Kidney tubule cell (primary cell): ENCODE measurements around the gene ANKDD1B.
A peak's percentile ranks its signal among the peaks of the same experiment; 100 is the strongest.
"Not testable (repeated sequence)": the region's sequence is repeated elsewhere in the genome, so short reads cannot be mapped to it uniquely, and the experiment has no call there.

ENCODE experiments used
- DNase-seq: peaks from one replicate; pipeline ENCODE4 v3.0.0-alpha.2; 2018; ENCODE audit warnings: low spot score

Gene ANKDD1B

DNA sequence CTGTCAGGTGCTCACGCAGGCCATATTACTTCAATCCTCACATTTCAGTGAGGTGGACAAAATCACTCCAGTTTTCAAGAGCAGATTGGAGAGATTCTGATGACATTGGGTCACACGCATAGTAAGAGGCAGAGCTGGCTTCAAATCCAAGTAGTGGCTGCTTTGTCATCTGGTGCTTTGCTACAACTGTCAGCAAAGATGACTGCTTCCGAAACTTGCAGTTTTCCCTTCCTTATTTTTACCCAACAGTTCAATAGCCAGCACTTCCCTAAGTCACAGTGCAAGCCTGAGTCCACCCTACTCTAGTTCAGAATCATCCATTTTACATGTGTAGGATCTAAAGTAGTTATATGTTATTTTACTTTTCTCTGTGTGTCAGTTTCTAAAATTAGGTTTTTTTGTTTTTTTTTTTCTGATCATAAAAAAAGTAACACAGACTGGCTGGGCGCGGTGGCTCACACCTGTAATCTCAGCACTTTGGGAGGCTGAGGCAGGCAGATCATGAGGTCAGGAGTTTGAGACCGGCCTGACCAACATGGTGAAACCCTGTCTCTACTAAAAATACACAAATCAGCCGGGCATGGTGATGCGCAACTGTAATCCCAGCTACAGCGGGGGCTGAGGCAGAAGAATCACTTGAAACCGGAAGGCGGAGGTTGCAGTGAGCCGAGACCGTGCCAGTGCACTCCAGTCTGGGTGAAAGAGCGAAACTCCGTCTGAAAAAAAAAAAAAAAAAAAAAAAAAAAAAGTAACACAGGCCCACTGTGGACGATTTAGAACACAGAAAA is 49.6 kb downstream of the ANKDD1B start:
- no peak for DNase-seq

- DNase-seq, result no peak
Observed at GRCh38 chr5:75662061-75662460, 50.8 kb downstream of the ANKDD1B start.

DNA sequence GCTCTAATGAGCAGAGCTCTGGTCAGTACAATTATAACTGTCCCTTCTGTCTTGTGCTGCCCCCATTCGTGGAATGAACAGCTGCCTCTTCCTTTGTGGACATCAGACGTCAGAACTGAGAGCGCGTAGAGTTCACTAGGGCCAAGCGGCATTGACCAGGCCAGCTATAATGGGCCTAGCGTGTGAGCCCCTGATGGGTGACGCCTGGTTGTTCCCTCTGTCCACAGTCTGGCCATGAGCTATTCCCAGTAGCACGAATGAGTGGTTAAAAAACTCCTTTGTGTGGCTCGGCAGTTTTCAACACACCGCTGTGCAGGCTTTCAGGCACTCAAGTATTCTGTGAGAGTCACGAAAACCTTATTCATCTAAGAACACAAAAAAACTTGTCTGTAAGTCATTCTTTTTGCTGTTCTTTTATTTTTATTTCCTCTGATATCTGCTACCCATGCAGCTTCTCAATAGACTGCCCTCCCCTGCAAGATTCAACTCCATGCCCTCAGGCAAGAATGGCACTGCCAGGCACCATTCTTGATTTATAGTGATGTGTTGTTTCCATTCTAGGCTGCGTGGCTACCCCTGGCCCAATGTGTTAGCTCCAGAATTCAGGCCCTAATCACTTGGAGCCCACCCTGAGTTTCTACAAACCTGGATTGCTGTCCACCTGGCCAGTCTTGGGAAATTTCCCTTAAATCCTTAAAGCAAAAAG is 52.5 kb downstream of the ANKDD1B start:
- no peak for DNase-seq

- no peak for DNase-seq
Observed at GRCh38 chr5:75664979-75665378, 53.7 kb downstream of the ANKDD1B start.

DNA sequence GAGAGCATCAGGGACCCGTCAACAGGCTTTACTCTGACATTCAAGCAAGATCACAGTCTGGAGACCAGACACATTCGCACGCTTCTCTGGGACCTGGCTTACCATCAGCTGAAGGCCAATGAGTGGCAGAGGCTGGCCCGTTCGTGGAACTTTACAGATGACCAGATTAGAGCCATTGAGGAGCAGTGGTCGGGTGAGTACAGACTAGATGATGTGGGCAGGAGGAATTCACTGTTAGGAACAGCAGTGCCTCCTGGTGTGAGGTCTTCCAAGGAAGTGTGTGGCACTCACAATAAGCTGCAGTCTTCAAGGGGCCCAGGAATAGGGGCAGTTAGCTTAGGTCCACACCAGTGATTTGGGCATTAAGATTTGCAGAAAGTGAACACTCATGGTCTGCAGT is 55.5 kb downstream of the ANKDD1B start:
- DNase-seq, result no peak

- DNase-seq, result no peak
Observed at GRCh38 chr5:75667586-75667985, 56.3 kb downstream of the ANKDD1B start.

- peak; percentile 52 for DNase-seq
Observed at GRCh38 chr5:75668445-75668844, 57.2 kb downstream of the ANKDD1B start.

GRCh38 chr5:75668977-75669689 is 57.9 kb downstream of the ANKDD1B start:
- DNase-seq, result peak; percentile 85

GRCh38 chr5:75670577-75670976 is 59.3 kb downstream of the ANKDD1B start:
- peak; percentile 52 for DNase-seq

GRCh38 chr5:75671506-75671905 is 60.3 kb downstream of the ANKDD1B start:
- DNase-seq, result no peak

GRCh38 chr5:75672616-75673015 is 61.4 kb downstream of the ANKDD1B start:
- DNase-seq, result no peak

- DNase-seq, result no peak
Observed at GRCh38 chr5:75675783-75676182, 64.5 kb downstream of the ANKDD1B start.

GRCh38 chr5:75677607-75678006 is 66.4 kb downstream of the ANKDD1B start:
- DNase-seq, result no peak

GRCh38 chr5:75678155-75678554 is 66.9 kb downstream of the ANKDD1B start:
- DNase-seq, result no peak

GRCh38 chr5:75681125-75681830 is 70.0 kb downstream of the ANKDD1B start:
- peak; percentile 70 for DNase-seq

- DNase-seq, result no peak
Observed at GRCh38 chr5:75685141-75685540, 73.9 kb downstream of the ANKDD1B start.

GRCh38 chr5:75686480-75686879 is 75.2 kb downstream of the ANKDD1B start:
- no peak for DNase-seq

DNA sequence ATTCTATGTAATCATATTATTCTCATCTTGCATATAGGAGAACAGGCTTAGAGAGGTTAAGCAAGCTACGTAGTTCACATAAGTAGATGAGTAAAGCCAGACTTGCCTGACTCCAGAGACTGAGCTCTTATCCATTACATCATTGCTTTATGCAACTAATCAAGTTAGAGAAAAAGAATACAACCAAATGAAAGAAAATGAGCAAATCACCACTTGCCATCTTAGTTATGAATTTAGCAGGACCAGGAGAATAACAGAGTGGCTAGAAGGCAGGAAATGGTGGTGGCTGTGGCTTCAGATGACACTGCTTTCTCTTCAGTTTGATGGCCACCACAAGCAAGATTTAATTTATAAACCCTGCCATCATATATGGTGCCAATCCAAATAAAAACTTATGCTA is 79.4 kb downstream of the ANKDD1B start:
- DNase-seq, result no peak

DNA sequence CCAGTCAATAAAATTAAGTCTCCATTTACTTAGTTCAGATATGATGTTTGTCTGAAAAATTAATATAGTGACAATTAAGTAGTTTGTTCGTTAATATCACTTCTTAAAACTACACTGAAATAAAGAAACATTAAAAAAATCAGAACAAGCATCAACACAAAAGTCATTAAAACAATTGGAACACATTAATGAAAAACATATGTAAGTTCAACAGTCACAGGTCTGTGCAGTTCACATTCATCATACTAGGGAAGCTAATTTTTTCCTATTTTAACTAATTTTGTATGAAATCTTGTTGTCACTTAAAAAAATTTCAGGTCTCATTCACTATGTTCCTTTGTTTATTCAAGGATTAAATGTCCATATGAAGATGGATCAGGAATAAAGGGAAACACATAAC is 83.5 kb downstream of the ANKDD1B start:
- no peak for DNase-seq

DNA sequence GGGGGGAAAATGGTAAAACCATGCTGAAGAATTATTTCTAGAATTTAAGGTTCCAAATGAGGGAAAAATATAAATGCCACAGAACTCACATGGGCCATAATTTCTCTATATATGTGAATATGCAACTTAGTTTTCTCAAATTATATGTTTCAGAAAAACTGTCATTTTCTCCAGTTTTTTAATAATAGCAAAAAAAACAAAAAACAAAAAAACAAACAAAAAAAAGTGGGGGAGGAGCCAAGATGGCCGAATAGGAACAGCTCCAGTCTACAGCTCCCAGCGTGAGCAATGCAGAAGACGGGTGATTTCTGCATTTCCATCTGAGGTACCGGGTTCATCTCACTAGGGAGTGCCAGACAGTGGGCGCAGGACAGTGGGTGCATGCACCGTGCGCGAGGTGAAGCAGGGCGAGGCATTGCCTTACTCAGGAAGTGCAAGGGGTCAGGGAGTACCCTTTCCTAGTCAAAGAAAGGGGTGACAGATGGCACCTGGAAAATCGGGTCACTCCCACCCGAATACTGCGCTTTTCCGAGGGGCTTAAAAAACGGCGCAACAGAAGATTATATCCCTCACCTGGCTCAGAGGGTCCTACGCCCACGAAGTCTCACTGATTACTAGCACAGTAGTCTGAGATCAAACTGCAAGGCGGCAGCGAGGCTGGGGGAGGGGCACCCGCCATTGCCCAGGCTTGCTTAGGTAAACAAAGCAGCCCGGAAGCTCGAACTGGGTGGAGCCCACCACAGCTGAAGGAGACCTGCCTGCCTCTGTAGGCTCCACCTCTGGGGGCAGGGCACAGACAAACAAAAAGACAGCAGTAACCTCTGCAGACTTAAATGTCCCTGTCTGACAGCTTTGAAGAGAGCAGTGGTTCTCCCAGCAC is 84.5 kb downstream of the ANKDD1B start:
- DNase-seq, result not testable (repeated sequence)

GRCh38 chr5:75701856-75702255 is 90.6 kb downstream of the ANKDD1B start:
- DNase-seq, result no peak
